OCI-LY7 (cell line): ENCODE measurements around the gene IL17RE. TPM values are rescaled to one million over a fixed set of nuclear protein-coding genes. Genes with fewer than 3 reads are reported as not detected.

Experiments
- BruUV-seq: library from RNA; stranded (reverse); fragments of 400-500 nt; replicated peaks from 2 replicates; lab custom pipeline; 2021; lab: Mats Ljungman, UMichigan
- CTCF ChIA-PET: fragments of 300-600 bp; sonication (Branson Sonifier 250); formaldehyde crosslinking; loops from one replicate; lab custom pipeline; 2022; ENCODE audit warnings: antibody characterized with exemption; ENCODE audit not compliant: unreplicated experiment; lab: Charles Lee
- POLR2A ChIA-PET: fragments of 300-600 bp; sonication (Branson Sonifier 250); formaldehyde crosslinking; loops from one replicate; lab custom pipeline; 2022; ENCODE audit warnings: antibody characterized with exemption; lab: Charles Lee
- DNase-seq: peaks from one replicate; pipeline ENCODE4 v3.0.0-alpha.2; 2015; ENCODE audit warnings: low spot score
- H2AFZ ChIP-seq: fragments of 200-600 bp; sonication (generic), shearing (Covaris generic); 2 replicates; pipeline ENCODE4 v1.6.1; 2014; ENCODE audit warnings: mild to moderate bottlenecking, antibody characterized with exemption, low read length, moderate library complexity
- H3K27ac ChIP-seq: fragments of 200-600 bp; sonication (generic); 2 replicates; pipeline ENCODE4 v1.5.1; 2014; ENCODE audit warnings: mixed run types, low read depth, mild to moderate bottlenecking, moderate library complexity, low read length, inconsistent platforms; ENCODE audit not compliant: poor library complexity, severe bottlenecking
- H3K36me3 ChIP-seq: fragments of 200-600 bp; sonication (generic); 2 replicates; pipeline ENCODE4 v1.6.1; 2014; ENCODE audit warnings: mild to moderate bottlenecking, antibody characterized with exemption, low read length, moderate library complexity, mixed read lengths; ENCODE audit not compliant: insufficient read depth
- H3K4me1 ChIP-seq: fragments of 200-600 bp; sonication (generic); 2 replicates; pipeline ENCODE4 v1.5.1; 2014; ENCODE audit warnings: mild to moderate bottlenecking, low read length; ENCODE audit not compliant: insufficient read depth, poor library complexity, severe bottlenecking
- H3K4me2 ChIP-seq: fragments of 200-600 bp; sonication (generic); 2 replicates; pipeline ENCODE4 v1.6.1; 2014; ENCODE audit warnings: mild to moderate bottlenecking, low read length
- H3K4me3 ChIP-seq: fragments of 200-600 bp; sonication (generic); 2 replicates; pipeline ENCODE4 v1.5.1; 2014; ENCODE audit warnings: mild to moderate bottlenecking, low read depth, low read length; ENCODE audit not compliant: poor library complexity, severe bottlenecking
- H3K79me2 ChIP-seq: fragments of 200-600 bp; sonication (generic); 2 replicates; pipeline ENCODE4 v1.6.1; 2016; ENCODE audit warnings: low read depth, mild to moderate bottlenecking, low read length, moderate library complexity, mixed read lengths; ENCODE audit not compliant: insufficient read depth
- H3K9me2 ChIP-seq: fragments of 200-600 bp; sonication (generic); 2 replicates; pipeline ENCODE4 v1.6.1; 2016; ENCODE audit warnings: mild to moderate bottlenecking, low read length, mixed read lengths; ENCODE audit not compliant: insufficient read depth
- H3K9me3 ChIP-seq: fragments of 200-600 bp; sonication (generic); 2 replicates; pipeline ENCODE4 v1.6.1; 2014; ENCODE audit warnings: mild to moderate bottlenecking, mixed run types, low read length, mixed read lengths
- H4K20me1 ChIP-seq: fragments of 200-600 bp; sonication (generic); 2 replicates; pipeline ENCODE4 v1.6.1; 2014; ENCODE audit warnings: mild to moderate bottlenecking, antibody characterized with exemption, low read length, moderate library complexity, mixed read lengths; ENCODE audit not compliant: insufficient read depth
- CTCF ChIP-seq: fragments of 200-600 bp; sonication (generic); conservative IDR thresholded peaks from 2 replicates; pipeline ENCODE4 v1.5.1; 2014; ENCODE audit warnings: mild to moderate bottlenecking, antibody characterized with exemption, low read length, moderate library complexity, mixed read lengths
- EZH2phosphoT487 ChIP-seq: fragments of 200-600 bp; sonication (generic); IDR thresholded peaks from 2 replicates; pipeline ENCODE4 v1.6.1; 2018; ENCODE audit warnings: low read depth, borderline replicate concordance, mild to moderate bottlenecking, mixed run types, antibody characterized with exemption, low read length, moderate library complexity, mixed read lengths
- intact Hi-C: fragments of 100-400 bp; cut with micrococcal nuclease; formaldehyde crosslinking; loops from one replicate; pipeline ENCODE4 v1.10.0; 2022; ENCODE audit not compliant: unreplicated experiment
- total RNA-seq, 2 experiments: library from RNA; depleted of rRNA in 1 of 2; stranded (reverse); fragments of >200 nt in 1 of 2; shearing (Covaris generic) in 1 of 2; gene quantifications; 2 replicates each; pipeline ENCODE4 v1.2.3, GENCODE V29; 2014 to 2022

The IL17RE gene
- total RNA-seq, 2 experiments from 2014 or later: 0.06 to 1.1 TPM

GRCh38 chr3:9883706-9884554 lies 18.7 kb upstream of the IL17RE start:
- no peaks in the 10 kb centered on the region for H3K4me1 ChIP-seq
- TF ChIP-seq CTCF: no peak
- TF ChIP-seq EZH2phosphoT487: no peak
- no peak overlapping the region for H3K27ac ChIP-seq
- no peaks in the 10 kb centered on the region for H3K9me2 ChIP-seq
- H3K79me2 ChIP-seq: no peaks in the 10 kb centered on the region
- H3K9me3 ChIP-seq: no peaks in the 10 kb centered on the region
- no peak overlapping the region for H2AFZ ChIP-seq
- no TSS peak for BruUV-seq
- no peak for DNase-seq
- no peaks in the 10 kb centered on the region for H4K20me1 ChIP-seq
- intact Hi-C loops: no loop called here
- no peak overlapping the region for H3K4me2 ChIP-seq
- POLR2A ChIA-PET: interaction anchor here (0.6 to 2.3 kb wide), 6 partner anchors 12 to 396 kb away, joined by 3 to 6 read pairs (median 3); no protein-coding TSS in a partner anchor
- CTCF ChIA-PET: no interaction called here
- H3K36me3 ChIP-seq: no peaks in the 10 kb centered on the region
- no peak overlapping the region for H3K4me3 ChIP-seq

- no peaks in the 10 kb centered on the region for H3K79me2 ChIP-seq
- no TSS peak for BruUV-seq
- no peak overlapping the region for H3K27ac ChIP-seq
- H4K20me1 ChIP-seq: no peaks in the 10 kb centered on the region
- ChIA-PET POLR2A (interaction anchor here (1.5 to 2.3 kb wide), 2 partner anchors 13 to 30 kb away, joined by 3 to 6 read pairs; no protein-coding TSS in a partner anchor), CTCF (no interaction called here)
- no peaks in the 10 kb centered on the region for H3K9me2 ChIP-seq
- H2AFZ ChIP-seq: no peak overlapping the region
- TF ChIP-seq EZH2phosphoT487 (no peak), CTCF (no peak)
- H3K4me3 ChIP-seq: no peak overlapping the region
- H3K9me3 ChIP-seq: no peaks in the 10 kb centered on the region
- intact Hi-C loops: no loop called here
- no peak for DNase-seq
- no peak overlapping the region for H3K4me2 ChIP-seq
- peaks cover under 1% of the 10 kb centered on the region for H3K4me1 ChIP-seq
- no peaks in the 10 kb centered on the region for H3K36me3 ChIP-seq
Observed at GRCh38 chr3:9884555-9885165, 18.0 kb upstream of the IL17RE start.

- CTCF ChIA-PET: no interaction called here
- no peak overlapping the region for H2AFZ ChIP-seq
- intact Hi-C loops: no loop called here
- H3K4me2 ChIP-seq: no peak overlapping the region
- no peak for DNase-seq
- no peak overlapping the region for H3K27ac ChIP-seq
- POLR2A ChIA-PET: no interaction called here
- no peaks in the 10 kb centered on the region for H3K9me3 ChIP-seq
- no peaks in the 10 kb centered on the region for H3K9me2 ChIP-seq
- no peak overlapping the region for H3K4me3 ChIP-seq
- TF ChIP-seq CTCF (no peak), EZH2phosphoT487 (no peak)
- H3K36me3 ChIP-seq: no peaks in the 10 kb centered on the region
- BruUV-seq: no TSS peak
- no peaks in the 10 kb centered on the region for H4K20me1 ChIP-seq
- H3K4me1 ChIP-seq: peaks cover 6% of the 10 kb centered on the region
- H3K79me2 ChIP-seq: peaks cover 7% of the 10 kb centered on the region
Observed at GRCh38 chr3:9886328-9886727, 16.3 kb upstream of the IL17RE start.
